MCF 10A (cell line): ENCODE data around the gene SON. TPM values are rescaled to one million over a fixed set of nuclear protein-coding genes. Genes with fewer than 3 reads are reported as not detected.
"Not testable (repeated sequence)": the region's sequence is repeated elsewhere in the genome, so short reads cannot be mapped to it uniquely, and the experiment has no call there.

ENCODE experiments used
- BruUV-seq: library from RNA; stranded (reverse); fragments of 400-500 nt; replicated peaks from 2 replicates; lab custom pipeline; 2021; lab: Mats Ljungman, UMichigan
- CTCF ChIA-PET: fragments of 300-600 bp; sonication (Branson Sonifier 250); formaldehyde crosslinking; extraction: SDS; loops from one replicate; lab custom pipeline; 2021; ENCODE audit warnings: antibody characterized with exemption, inconsistent platforms; lab: Yijun Ruan, JAX
- POLR2A ChIA-PET: fragments of 300-600, 350-650 bp; sonication (Branson Sonifier 250); formaldehyde crosslinking; extraction: SDS; loops from one replicate; lab custom pipeline; 2020; ENCODE audit warnings: antibody characterized with exemption, inconsistent platforms; lab: Yijun Ruan, JAX
- DNase-seq: peaks from one replicate; pipeline ENCODE4 v3.0.0-alpha.2; 2018; ENCODE audit not compliant: unreplicated experiment
- H3K27ac Mint-ChIP-seq: one replicate; pipeline ENCODE4 v1.8.0; 2022; ENCODE audit warnings: mild to moderate bottlenecking, low read depth, mixed read lengths; ENCODE audit not compliant: unreplicated experiment
- H3K27me3 Mint-ChIP-seq: one replicate; pipeline ENCODE4 v1.8.0; 2022; ENCODE audit warnings: mixed read lengths; ENCODE audit not compliant: insufficient read depth, unreplicated experiment
- H3K36me3 Mint-ChIP-seq: one replicate; pipeline ENCODE4 v1.8.0; 2022; ENCODE audit warnings: mild to moderate bottlenecking, moderate library complexity, mixed read lengths; ENCODE audit not compliant: insufficient read depth, unreplicated experiment
- H3K4me1 Mint-ChIP-seq: one replicate; pipeline ENCODE4 v1.8.0; 2022; ENCODE audit warnings: mixed read lengths; ENCODE audit not compliant: insufficient read depth, unreplicated experiment
- H3K4me3 Mint-ChIP-seq: one replicate; pipeline ENCODE4 v1.8.0; 2022; ENCODE audit warnings: mild to moderate bottlenecking, moderate library complexity, mixed read lengths; ENCODE audit not compliant: unreplicated experiment
- H3K9me3 Mint-ChIP-seq: one replicate; pipeline ENCODE4 v1.8.0; 2022; ENCODE audit warnings: mixed read lengths; ENCODE audit not compliant: unreplicated experiment
- CTCF ChIP-seq: fragments of 200-600 bp; IDR thresholded peaks from one replicate; pipeline ENCODE4 v1.8.0; 2022; ENCODE audit warnings: antibody characterized with exemption, mild to moderate bottlenecking; ENCODE audit not compliant: unreplicated experiment
- intact Hi-C: fragments of 100-400 bp; cut with micrococcal nuclease; formaldehyde crosslinking; loops from 2 replicates; pipeline ENCODE4 v1.14.1; 2022
- total RNA-seq: library from RNA; stranded (reverse); gene quantifications from 2 replicates; pipeline ENCODE4 v1.2.3, GENCODE V29; 2022

The SON gene
- total RNA-seq, 1 experiment from 2014 or later = 289 TPM

- DNase-seq = no peak
- CTCF ChIA-PET = interaction anchor here (2.4 kb wide), 1 partner anchor 14 kb away, joined by 13 read pairs; no protein-coding TSS in a partner anchor
- H3K27ac Mint-ChIP-seq = no peak overlapping the region
- POLR2A ChIA-PET = interaction anchor here (0.7 to 0.8 kb wide), 2 partner anchors 20 to 21 kb away, joined by 3 read pairs; no protein-coding TSS in a partner anchor
- H3K9me3 Mint-ChIP-seq = no peaks in the 10 kb centered on the region
- no peak for TF ChIP-seq CTCF
- no TSS peak for BruUV-seq
- H3K4me3 Mint-ChIP-seq = no peak overlapping the region
- H3K36me3 Mint-ChIP-seq = peaks cover 70% of the 10 kb centered on the region
- no peaks in the 10 kb centered on the region for H3K4me1 Mint-ChIP-seq
- intact Hi-C loops = no loop called here
- no peaks in the 10 kb centered on the region for H3K27me3 Mint-ChIP-seq
Observed at GRCh38 chr21:33619726-33620125, 76.9 kb downstream of the SON start.

- ChIA-PET CTCF (interaction anchor here (0.7 kb wide), 1 partner anchor 687 kb away, joined by 3 read pairs; no protein-coding TSS in a partner anchor), POLR2A (interaction anchor here (0.6 kb wide), 1 partner anchor 29 kb away, joined by 3 read pairs; no protein-coding TSS in a partner anchor)
- no peaks in the 10 kb centered on the region for H3K27me3 Mint-ChIP-seq
- H3K9me3 Mint-ChIP-seq = no peaks in the 10 kb centered on the region
- H3K36me3 Mint-ChIP-seq = peaks cover 59% of the 10 kb centered on the region
- intact Hi-C loops = no loop called here
- TF ChIP-seq CTCF = no peak
- no TSS peak for BruUV-seq
- no peak overlapping the region for H3K27ac Mint-ChIP-seq
- H3K4me3 Mint-ChIP-seq = no peak overlapping the region
- DNase-seq = no peak
- H3K4me1 Mint-ChIP-seq = no peaks in the 10 kb centered on the region
Observed at GRCh38 chr21:33622253-33622652, 79.4 kb downstream of the SON start.

GRCh38 chr21:33626151-33626550 lies 83.3 kb downstream of the SON start:
- peaks cover 64% of the 10 kb centered on the region for H3K36me3 Mint-ChIP-seq
- CTCF ChIA-PET = interaction anchor here (0.7 to 2.6 kb wide), 2 partner anchors 20 to 428 kb away, joined by 3 to 17 read pairs; no protein-coding TSS in a partner anchor
- H3K4me3 Mint-ChIP-seq, H3K27me3 Mint-ChIP-seq, H3K4me1 Mint-ChIP-seq, H3K27ac Mint-ChIP-seq, DNase-seq, intact Hi-C loops, POLR2A ChIA-PET, BruUV-seq, H3K9me3 Mint-ChIP-seq: not testable (repeated sequence)

Other genes starting within 250 kb of the SON start
- gene IFNAR1, start 218.1 kb upstream of the SON start, total RNA-seq = 30.0 and 35.5 TPM in 2 replicates
- 77.0 and 87.7 TPM in 2 replicates for gene IFNGR2, start 139.6 kb upstream of the SON start, total RNA-seq
- 20.7 and 27.8 TPM in 2 replicates for gene TMEM50B, start 63.1 kb upstream of the SON start, total RNA-seq
- 0.28 and 0.39 TPM in 2 replicates for gene DNAJC28, start 51.3 kb upstream of the SON start, total RNA-seq
- gene GART, start 921 bp upstream of the SON start, total RNA-seq = 166 and 240 TPM in 2 replicates
- gene DONSON, start 45.6 kb downstream of the SON start, total RNA-seq = 9.3 and 10.0 TPM in 2 replicates
- 35.2 and 40.0 TPM in 2 replicates for gene CRYZL1, start 98.7 kb downstream of the SON start, total RNA-seq
- gene ITSN1, start 99.5 kb downstream of the SON start, total RNA-seq = 41.1 and 42.6 TPM in 2 replicates